GM12878 (cell line): ENCODE measurements around the gene ACTRT3. TPM values are rescaled to one million over a fixed set of nuclear protein-coding genes. Genes with fewer than 3 reads are reported as not detected.

Source experiments
- ATF7 ChIP-seq: fragments of 450-650 bp; IDR thresholded peaks from 2 replicates; pipeline ENCODE4 v1.6.1; 2016; ENCODE audit warnings: low read depth, mild to moderate bottlenecking
- BCL3 ChIP-seq: IDR thresholded peaks from 2 replicates; pipeline ENCODE4 v1.6.1; 2011; ENCODE audit warnings: borderline replicate concordance, low read depth, mild to moderate bottlenecking, moderate library complexity, low read length; ENCODE audit not compliant: insufficient read depth, poor library complexity, severe bottlenecking
- BCLAF1 ChIP-seq: fragments of 450-650 bp; IDR thresholded peaks from 2 replicates; pipeline ENCODE4 v1.6.1; 2017; ENCODE audit warnings: antibody characterized with exemption, mild to moderate bottlenecking, moderate library complexity
- CEBPB ChIP-seq, 2 experiments: fragments of 150-350 bp in 1 of 2; IDR thresholded peaks; 2 replicates each; pipeline ENCODE4 v1.6.1; 2012 to 2014; ENCODE audit warnings: low read depth in 2 of 2, low read length in 2 of 2, borderline replicate concordance in 1 of 2, inconsistent platforms in 1 of 2
- CHD1 ChIP-seq: IDR thresholded peaks from 2 replicates; pipeline ENCODE4 v1.6.1; 2012; ENCODE audit warnings: low read depth, low read length, improper control_type of control experiment
- EGR1 ChIP-seq, 2 experiments: IDR thresholded peaks; 1 replicate in 1 of 2; 2 replicates in 1 of 2; pipeline ENCODE4 v1.6.1; 2011 to 2012; ENCODE audit warnings: low read depth in 2 of 2, low read length in 2 of 2, borderline replicate concordance in 1 of 2, mild to moderate bottlenecking in 1 of 2, moderate library complexity in 1 of 2
- ETV6 ChIP-seq, 2 experiments: fragments of 450-650 bp in 1 of 2; IDR thresholded peaks in 1 of 2; conservative IDR thresholded peaks in 1 of 2; 2 replicates each; pipeline ENCODE4 v1.6.1; 2014; ENCODE audit warnings: antibody characterized with exemption in 1 of 2, borderline replicate concordance in 1 of 2, low read depth in 1 of 2, mild to moderate bottlenecking in 1 of 2, moderate library complexity in 1 of 2
- GABPA ChIP-seq: IDR thresholded peaks from 2 replicates; pipeline ENCODE4 v1.6.1; 2014; ENCODE audit warnings: antibody characterized with exemption, low read depth, mild to moderate bottlenecking, inconsistent platforms
- IRF4 ChIP-seq: IDR thresholded peaks from 2 replicates; pipeline ENCODE4 v1.6.1; 2011; ENCODE audit warnings: low read depth, low read length
- JUND ChIP-seq: IDR thresholded peaks from 2 replicates; pipeline ENCODE4 v1.6.1; 2012; ENCODE audit warnings: low read depth, mild to moderate bottlenecking, low read length, improper control_type of control experiment, moderate library complexity
- NBN ChIP-seq: fragments of 450-650 bp; IDR thresholded peaks from 2 replicates; pipeline ENCODE4 v1.6.1; 2016
- NKRF ChIP-seq: fragments of 450-650 bp; conservative IDR thresholded peaks from 2 replicates; pipeline ENCODE4 v1.6.1; 2017; ENCODE audit warnings: mild to moderate bottlenecking, moderate library complexity
- PML ChIP-seq: IDR thresholded peaks from 2 replicates; pipeline ENCODE4 v1.6.1; 2012; ENCODE audit warnings: low read length, inconsistent platforms
- POLR2AphosphoS5 ChIP-seq: IDR thresholded peaks from 2 replicates; pipeline ENCODE4 v1.6.1; 2011; ENCODE audit warnings: mild to moderate bottlenecking, low read length, inconsistent platforms
- RBBP5 ChIP-seq: fragments of 200-600 bp; sonication (generic); conservative IDR thresholded peaks from 2 replicates; pipeline ENCODE4 v1.6.1; 2016
- SMARCA5 ChIP-seq: fragments of 450-650 bp; IDR thresholded peaks from 2 replicates; pipeline ENCODE4 v1.6.1; 2017; ENCODE audit warnings: mild to moderate bottlenecking
- SMC3 ChIP-seq: IDR thresholded peaks from 2 replicates; pipeline ENCODE4 v1.6.1; 2011; ENCODE audit warnings: low read length, improper control_type of control experiment, borderline replicate concordance
- ZNF687 ChIP-seq: fragments of 450-650 bp; IDR thresholded peaks from 2 replicates; pipeline ENCODE4 v1.6.1; 2017; ENCODE audit warnings: mild to moderate bottlenecking, moderate library complexity
- polyA plus RNA-seq, 11 experiments: library from polyadenylated mRNA; depleted of rRNA in 4 of 11; unstranded in 6 of 11; stranded (reverse) in 5 of 11; fragments of >200 nt; fragmentation: Nextera tagmentation in 4 of 11; fragmentation: Illumina TruSeq in 1 of 11; extraction: Ambion mirVana in 4 of 11; extraction: Trizol in 1 of 11; gene quantifications; 1 replicate in 1 of 11; 2 replicates in 10 of 11; pipeline versions ENCODE4 v1.2.1 to v1.2.3, GENCODE V29; 2011 to 2016; ENCODE audit warnings: inconsistent platforms in 2 of 11, missing spikeins in 2 of 11, low read depth in 1 of 11
- total RNA-seq, 4 experiments: library from RNA; depleted of rRNA in 3 of 4; stranded (reverse); fragments of >200 nt in 3 of 4; fragmentation: Illumina TruSeq in 1 of 4; extraction: Trizol in 1 of 4; gene quantifications; 2 replicates each; pipeline versions ENCODE4 v1.2.1 to v1.2.3, GENCODE V29; 2013 to 2021

Gene ACTRT3
- total and polyA plus RNA-seq, 10 of the 15 experiments (the other 5 are each of a cell fraction or from before 2014, with no cell fraction given) = 0.02 to 0.58 (median 0.11) TPM; not detected in 1

GRCh38 chr3:169772897-169773816, 3.8 kb upstream of the ACTRT3 start, which contains the start of gene MYNN (continued):
- TF ChIP-seq EGR1 (IDR thresholded peaks at IDR 0.05; ENCODE audit: borderline replicate concordance in 1 of 2, low read depth in 2 of 2, low read length in 2 of 2) (peak in 1 of 2 experiments; percentile 45; a peak in 1 of 3 replicates), BCL3 (peak; percentile 4), ATF7 (peak; percentile 86), SMARCA5 (0 out of 2 replicates have a peak, but pooled peaks have one; percentile 58), CEBPB (IDR thresholded peaks at IDR 0.05; ENCODE audit: borderline replicate concordance in 1 of 2, low read depth in 2 of 2, low read length in 2 of 2) (no peak), GABPA (peak; percentile 83), PML (peak; percentile 98), POLR2AphosphoS5 (peak; percentile 96), BCLAF1 (no peak), ZNF687 (peak; percentile 31; the same call in 1 of the 2 replicates), ETV6 (conservative IDR thresholded peaks at IDR 0.05 in 1 of 2, IDR thresholded peaks at IDR 0.05 in 1 of 2; ENCODE audit: borderline replicate concordance in 1 of 2, low read depth in 1 of 2) (peak in 1 of 2 experiments; percentile 22; a peak in 1 of 4 replicates), SMC3 (no peak), RBBP5 (0 out of 2 replicates have a peak, but pooled peaks have one; percentile 31), NKRF (peak; percentile 47; the same call in 1 of the 2 replicates), NBN (peak; percentile 94), IRF4 (0 out of 2 replicates have a peak, but pooled peaks have one; percentile 4), JUND (0 out of 2 replicates have a peak, but pooled peaks have one; percentile 17), CHD1 (0 out of 2 replicates have a peak, but pooled peaks have one; percentile 39)
